Muscle of leg (tissue), 16 donors: ENCODE results near the gene SRSF7. TPM values are rescaled to one million over a fixed set of nuclear protein-coding genes. Genes with fewer than 3 reads are reported as not detected.
A peak's percentile ranks its signal among the peaks of the same experiment; 100 is the strongest.
"Not testable (repeated sequence)": the region's sequence is repeated elsewhere in the genome, so short reads cannot be mapped to it uniquely, and the experiment has no call there.

ENCODE experiments used
- DNase-seq: peaks from one replicate; pipeline ENCODE4 v3.0.0; 2013
- H3K27ac ChIP-seq: one replicate; pipeline ENCODE4 v1.5.1; 2013; ENCODE audit warnings: mild to moderate bottlenecking, low read length, control low read depth
- H3K27me3 ChIP-seq: one replicate; pipeline ENCODE4 v1.6.1; 2013; ENCODE audit warnings: low read length; ENCODE audit not compliant: control insufficient read depth, insufficient read depth
- H3K36me3 ChIP-seq: one replicate; pipeline ENCODE4 v1.6.1; 2013; ENCODE audit warnings: low read length; ENCODE audit not compliant: control insufficient read depth, insufficient read depth
- H3K4me1 ChIP-seq: one replicate; pipeline ENCODE4 v1.6.1; 2013; ENCODE audit warnings: low read length; ENCODE audit not compliant: control insufficient read depth, insufficient read depth
- H3K4me3 ChIP-seq: one replicate; pipeline ENCODE4 v1.5.1; 2013; ENCODE audit warnings: low read length, control low read depth
- H3K9me3 ChIP-seq: replicated peaks from 2 replicates; pipeline ENCODE4 v1.6.1; 2013; ENCODE audit warnings: low read depth, low read length; ENCODE audit not compliant: control insufficient read depth
- WGBS: methylation state at CpG from one replicate; pipeline ENCODE4 v1.1.5; 2013; ENCODE audit warnings: missing lambda C conversion rate; ENCODE audit not compliant: insufficient coverage; 5-methylcytosine and 5-hydroxymethylcytosine counted together
- long read RNA-seq, 11 donors: transcript quantifications; one replicate each; lab custom pipeline, GENCODE V29; 2026
- polyA plus RNA-seq, 8 donors: library from polyadenylated mRNA; unstranded; fragments of 120-200 nt; gene quantifications; one replicate each; pipeline versions ENCODE4 v1.2.1 to v1.2.3, GENCODE V29; 2013; ENCODE audit warnings: inconsistent platforms in 1 of 8, low replicate concordance in 1 of 8; ENCODE audit not compliant: insufficient read length in 8 of 8, insufficient read depth in 1 of 8
- total RNA-seq: library from RNA; stranded (reverse); fragments of 120-200 nt; gene quantifications from one replicate; pipeline ENCODE4 v1.2.4, GENCODE V29; 2013

SRSF7 gene
- total RNA-seq: 92.9 TPM
- 100 to 1,000 TPM; 119 to 155 (median 122) TPM for polyA plus RNA-seq
- long read RNA-seq, donor 1, transcript SRSF7-209 (7 exons, 2,453 nt): minor isoform, 5 of 29 reads
- long read RNA-seq, donor 1, transcript SRSF7-201 (8 exons, 2,489 nt): major isoform, 20 of 29 reads
- long read RNA-seq, donor 1, partial matches to known transcripts: 0 of 29 reads
- long read RNA-seq, donor 1, other reads (novel, unspliced or antisense): 0 of 29 reads
- long read RNA-seq, donor 2, transcript SRSF7-201 (8 exons, 2,489 nt): major isoform, 9 of 11 reads
- long read RNA-seq, donor 2, partial matches to known transcripts: 0 of 11 reads
- long read RNA-seq, donor 2, other reads (novel, unspliced or antisense): 0 of 11 reads
- long read RNA-seq, donor 3, transcript SRSF7-209 (7 exons, 2,453 nt): minor isoform, 5 of 36 reads
- long read RNA-seq, donor 3, transcript SRSF7-201 (8 exons, 2,489 nt): major isoform, 23 of 36 reads
- long read RNA-seq, donor 3, partial matches to known transcripts: 0 of 36 reads
- long read RNA-seq, donor 3, other reads (novel, unspliced or antisense): 0 of 36 reads
- long read RNA-seq, donor 4, transcript SRSF7-201 (8 exons, 2,489 nt): major isoform, 21 of 31 reads
- long read RNA-seq, donor 4, partial matches to known transcripts: 0 of 31 reads
- long read RNA-seq, donor 4, other reads (novel, unspliced or antisense): 0 of 31 reads
- long read RNA-seq, donor 5, transcript SRSF7-202 (8 exons, 1,050 nt): minor isoform, 6 of 119 reads
- long read RNA-seq, donor 5, transcript SRSF7-204 (9 exons, 2,857 nt): minor isoform, 7 of 119 reads
- long read RNA-seq, donor 5, transcript SRSF7-201 (8 exons, 2,489 nt): major isoform, 71 of 119 reads
- long read RNA-seq, donor 5, transcript SRSF7-209 (7 exons, 2,453 nt): minor isoform, 15 of 119 reads
- long read RNA-seq, donor 5, partial matches to known transcripts: 15 of 119 reads
- long read RNA-seq, donor 5, other reads (novel, unspliced or antisense): 0 of 119 reads
- long read RNA-seq, donor 6, transcript SRSF7-201 (8 exons, 2,489 nt): major isoform, 53 of 83 reads
- long read RNA-seq, donor 6, transcript SRSF7-209 (7 exons, 2,453 nt): minor isoform, 11 of 83 reads
- long read RNA-seq, donor 6, partial matches to known transcripts: 8 of 83 reads
- long read RNA-seq, donor 6, other reads (novel, unspliced or antisense): 0 of 83 reads
- long read RNA-seq, donor 7, transcript SRSF7-201 (8 exons, 2,489 nt): major isoform, 38 of 59 reads
- long read RNA-seq, donor 7, transcript SRSF7-209 (7 exons, 2,453 nt): minor isoform, 8 of 59 reads
- long read RNA-seq, donor 7, partial matches to known transcripts: 5 of 59 reads
- long read RNA-seq, donor 7, other reads (novel, unspliced or antisense): 0 of 59 reads
- long read RNA-seq, donor 8, transcript SRSF7-201 (8 exons, 2,489 nt): major isoform, 21 of 35 reads
- long read RNA-seq, donor 8, partial matches to known transcripts: 0 of 35 reads
- long read RNA-seq, donor 8, other reads (novel, unspliced or antisense): 0 of 35 reads
- long read RNA-seq, donor 9, transcript SRSF7-209 (7 exons, 2,453 nt): minor isoform, 5 of 38 reads
- long read RNA-seq, donor 9, transcript SRSF7-201 (8 exons, 2,489 nt): major isoform, 20 of 38 reads
- long read RNA-seq, donor 9, partial matches to known transcripts: 5 of 38 reads
- long read RNA-seq, donor 9, other reads (novel, unspliced or antisense): 0 of 38 reads
- long read RNA-seq, donor 10, transcript SRSF7-204 (9 exons, 2,857 nt): minor isoform, 5 of 86 reads
- long read RNA-seq, donor 10, transcript SRSF7-201 (8 exons, 2,489 nt): major isoform, 53 of 86 reads
- long read RNA-seq, donor 10, transcript SRSF7-209 (7 exons, 2,453 nt): minor isoform, 13 of 86 reads
- long read RNA-seq, donor 10, partial matches to known transcripts: 5 of 86 reads
- long read RNA-seq, donor 10, other reads (novel, unspliced or antisense): 0 of 86 reads
- long read RNA-seq, donor 11, transcript SRSF7-209 (7 exons, 2,453 nt): minor isoform, 8 of 44 reads
- long read RNA-seq, donor 11, transcript SRSF7-201 (8 exons, 2,489 nt): major isoform, 25 of 44 reads
- long read RNA-seq, donor 11, partial matches to known transcripts: 0 of 44 reads
- long read RNA-seq, donor 11, other reads (novel, unspliced or antisense): 0 of 44 reads

GRCh38 chr2:38750891-38751595 is at the start of gene SRSF7:
TSS of gene SRSF7 (minus strand) at chr2:38751361. CDS start at chr2:38751256, 105 bp downstream.
- H3K4me3 ChIP-seq: peak within 1 kb of the TSS; percentile 76
- peak; percentile 100 for DNase-seq
- under 1% methylated on average over 61 of the region's 68 CpGs for WGBS
- peaks cover 29% of the 10 kb centered on the region for H3K36me3 ChIP-seq
- peaks cover 13% of the 10 kb centered on the region for H3K4me1 ChIP-seq
- peak within 1 kb of the TSS; percentile 98 for H3K27ac ChIP-seq
- no peaks in the 10 kb centered on the region for H3K27me3 ChIP-seq
- H3K9me3 ChIP-seq: no peaks in the 10 kb centered on the region

DNA sequence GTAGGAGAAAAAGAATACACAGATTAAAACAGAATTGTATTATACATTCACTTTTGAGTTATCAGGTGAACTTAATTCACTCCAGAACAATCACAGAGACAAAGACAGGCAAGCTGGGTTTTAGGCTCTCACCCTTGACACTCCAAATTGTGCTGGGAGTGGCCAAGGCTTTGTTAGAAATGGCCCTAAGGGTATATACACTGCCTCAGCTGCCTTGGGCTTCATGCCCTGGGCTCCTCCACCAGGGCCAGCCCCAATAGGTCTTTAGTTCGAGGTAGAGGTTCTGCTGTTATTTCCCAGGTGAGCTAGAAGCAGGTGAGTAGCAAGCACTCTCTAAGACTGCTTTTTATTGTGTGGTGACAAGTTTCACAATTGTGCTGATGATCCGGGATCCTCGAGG is 46.8 kb upstream of the SRSF7 start:
- no peak overlapping the region for H3K27ac ChIP-seq
- peaks cover 17% of the 10 kb centered on the region for H3K36me3 ChIP-seq
- no peaks in the 10 kb centered on the region for H3K27me3 ChIP-seq
- no peaks in the 10 kb centered on the region for H3K4me1 ChIP-seq
- WGBS: 60% methylated on average over 1 of the region's 3 CpGs
- H3K9me3 ChIP-seq: no peaks in the 10 kb centered on the region
- no peak overlapping the region for H3K4me3 ChIP-seq
- DNase-seq: no peak

- Histone ChIP-seq H3K27me3 (no peaks in the 10 kb centered on the region), H3K36me3 (peaks cover 11% of the 10 kb centered on the region), H3K4me1 (no peaks in the 10 kb centered on the region), H3K4me3 (no peak overlapping the region), H3K9me3 (no peaks in the 10 kb centered on the region), H3K27ac (no peak overlapping the region)
- WGBS: no CpG with 5 or more reads among the region's 10 CpGs
- DNase-seq: no peak
Measured at GRCh38 chr2:38797250-38797676, 46.1 kb upstream of the SRSF7 start.

DNA sequence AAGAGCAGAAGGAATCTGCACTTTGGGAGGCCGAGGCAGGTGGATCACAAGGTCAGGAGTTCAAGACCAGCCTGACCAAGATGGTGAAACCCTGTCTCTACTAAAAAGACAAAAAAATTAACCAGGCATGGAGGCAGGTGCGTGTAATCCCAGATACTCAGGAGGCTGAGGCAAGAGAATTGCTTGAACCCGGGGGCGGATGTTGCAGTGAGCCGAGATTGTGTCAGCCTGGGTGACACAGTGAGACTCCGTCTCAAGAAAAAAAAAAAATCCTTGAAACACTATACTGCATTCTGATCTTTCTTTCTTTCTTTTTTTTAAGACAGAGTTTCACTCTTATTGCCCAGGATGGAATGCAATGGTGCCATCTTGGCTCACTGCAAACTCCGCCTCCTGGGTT is 43.9 kb upstream of the SRSF7 start:
- not testable (repeated sequence) for H3K9me3 ChIP-seq, H3K27ac ChIP-seq, H3K36me3 ChIP-seq, DNase-seq, H3K4me1 ChIP-seq, H3K27me3 ChIP-seq, H3K4me3 ChIP-seq
- 89% methylated on average over 6 of the region's 7 CpGs for WGBS

- Histone ChIP-seq H3K27me3 (no peaks in the 10 kb centered on the region), H3K27ac (no peak overlapping the region)
- 66% methylated on average over 4 of the region's 7 CpGs for WGBS
Measured at GRCh38 chr2:38794235-38794946, 43.2 kb upstream of the SRSF7 start.

GRCh38 chr2:38793511-38793910 is 42.4 kb upstream of the SRSF7 start:
- no peaks in the 10 kb centered on the region for H3K9me3 ChIP-seq
- no peak overlapping the region for H3K27ac ChIP-seq
- H3K4me3 ChIP-seq: no peak overlapping the region
- H3K4me1 ChIP-seq: no peaks in the 10 kb centered on the region
- peaks cover 5% of the 10 kb centered on the region for H3K36me3 ChIP-seq
- no peak for DNase-seq
- H3K27me3 ChIP-seq: no peaks in the 10 kb centered on the region
- WGBS: no CpG with 5 or more reads among the region's 5 CpGs

More at GRCh38 chr2:38794235-38794946, 43.2 kb upstream of the SRSF7 start:
- Histone ChIP-seq H3K4me1 (no peaks in the 10 kb centered on the region), H3K4me3 (no peak overlapping the region), H3K9me3 (no peaks in the 10 kb centered on the region), H3K36me3 (peaks cover 5% of the 10 kb centered on the region)
- DNase-seq: no peak

DNA sequence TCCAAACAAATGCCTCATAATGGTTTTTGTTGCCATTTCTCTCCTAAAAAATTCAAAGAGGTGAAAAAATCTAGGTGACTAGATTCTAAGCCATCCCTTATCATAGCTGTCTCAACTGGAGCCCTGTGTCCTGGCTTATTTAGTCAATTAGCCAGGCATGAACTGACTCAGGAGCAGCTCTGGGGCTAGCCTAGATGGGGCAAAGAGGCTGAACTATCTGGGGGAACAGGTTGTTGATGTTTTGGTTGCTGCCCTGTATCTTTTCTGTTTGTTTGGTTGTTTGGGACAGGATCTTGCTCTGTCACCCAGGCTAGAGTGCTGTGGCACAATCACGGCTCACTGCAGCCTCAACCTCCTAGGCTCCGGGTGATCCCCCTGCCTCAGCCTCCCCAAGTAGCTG is 41.6 kb upstream of the SRSF7 start:
- Histone ChIP-seq H3K4me3 (no peak overlapping the region), H3K36me3 (peaks cover under 1% of the 10 kb centered on the region), H3K9me3 (no peaks in the 10 kb centered on the region), H3K4me1 (no peaks in the 10 kb centered on the region), H3K27me3 (no peaks in the 10 kb centered on the region), H3K27ac (no peak overlapping the region)
- WGBS: 100% methylated on average over 1 of the region's 2 CpGs
- no peak for DNase-seq

- not testable (repeated sequence) for H3K9me3 ChIP-seq, H3K27ac ChIP-seq, H3K4me1 ChIP-seq, H3K4me3 ChIP-seq, H3K36me3 ChIP-seq, H3K27me3 ChIP-seq, DNase-seq
- WGBS: 100% methylated on average over 1 of the region's 8 CpGs
Measured at GRCh38 chr2:38792321-38792720, 41.2 kb upstream of the SRSF7 start.
